NCI-H226 (cell line): ENCODE measurements around the gene TNNC2.
"Not testable (repeated sequence)": the region's sequence is repeated elsewhere in the genome, so short reads cannot be mapped to it uniquely, and the experiment has no call there.

Experiments used
- DNase-seq: peaks from one replicate; pipeline ENCODE4 v3.0.0-alpha.2; 2015

The TNNC2 gene

GRCh38 chr20:45818239-45818638, 8.9 kb downstream of the TNNC2 start:
- no peak for DNase-seq

- DNase-seq, result peak; percentile 45
Measured at GRCh38 chr20:45817376-45818194, 9.5 kb downstream of the TNNC2 start.

DNA sequence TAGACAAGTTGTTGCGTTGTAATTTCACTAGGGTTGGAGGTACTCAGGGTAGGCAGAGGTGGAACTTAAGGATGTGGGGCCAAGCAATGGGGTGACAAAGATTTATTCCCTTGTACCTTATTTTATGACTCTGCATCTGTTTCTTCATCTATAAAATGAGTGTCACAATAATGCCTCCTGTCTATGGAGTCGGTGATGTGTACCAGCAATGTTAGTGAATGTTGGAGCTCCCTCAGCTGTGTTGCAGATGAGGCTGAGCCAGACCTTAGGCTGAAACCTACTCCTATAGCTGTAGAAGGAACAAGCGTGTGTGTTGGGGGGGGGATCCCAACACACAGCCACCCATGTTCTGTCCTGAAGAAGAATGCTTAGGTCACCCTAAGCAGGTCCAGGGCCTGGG, 10.2 kb downstream of the TNNC2 start:
- DNase-seq, result no peak

GRCh38 chr20:45814314-45814713, 12.8 kb downstream of the TNNC2 start:
- DNase-seq, result no peak

- no peak for DNase-seq
Measured at GRCh38 chr20:45813489-45813888, 13.6 kb downstream of the TNNC2 start.

DNA sequence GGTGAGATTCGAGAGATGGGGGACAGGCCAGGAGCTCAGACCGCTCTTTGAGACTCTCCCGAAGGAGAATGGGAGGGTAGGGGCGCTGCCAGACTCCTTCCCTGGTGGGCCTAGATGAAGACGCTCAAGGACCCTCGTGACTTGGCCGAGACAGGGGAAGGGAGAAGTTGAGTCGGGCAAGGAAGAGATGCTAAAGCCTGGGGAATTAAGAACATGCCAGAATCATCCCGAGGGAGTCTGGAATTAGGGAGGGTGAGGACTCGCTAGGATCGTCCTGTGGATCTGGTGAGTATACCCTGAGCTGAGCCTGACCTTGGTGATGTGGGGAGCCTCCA, 14.1 kb downstream of the TNNC2 start:
- no peak for DNase-seq

- peak; percentile 100 for DNase-seq
Measured at GRCh38 chr20:45812157-45813005, 14.7 kb downstream of the TNNC2 start, which contains the start of gene UBE2C. UBE2C (plus strand) TSS chr20:45812644; CDS start chr20:45812696, 52 bp downstream.

- no peak for DNase-seq
Measured at GRCh38 chr20:45810191-45810970, 16.7 kb downstream of the TNNC2 start.

DNA sequence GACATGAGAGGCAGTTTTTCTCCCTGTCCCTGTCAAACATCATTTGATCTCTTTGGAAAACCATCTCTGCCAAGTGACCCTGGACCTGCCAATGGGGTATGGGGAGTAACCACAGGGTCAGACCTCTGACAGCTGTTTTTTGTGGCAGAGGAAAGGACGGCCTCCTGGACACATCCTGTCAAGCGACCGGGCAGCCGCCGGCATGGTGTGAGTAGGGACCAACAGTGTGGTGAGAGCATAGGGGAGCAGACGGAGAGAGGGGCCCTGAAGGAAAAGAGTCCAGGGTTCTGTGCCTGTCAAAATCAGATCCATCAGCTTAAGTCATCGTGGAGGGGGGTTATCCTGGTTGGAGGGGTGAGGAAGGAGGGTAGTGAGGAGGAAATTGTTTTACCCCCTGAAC, 25.3 kb downstream of the TNNC2 start:
- DNase-seq, result no peak

DNA sequence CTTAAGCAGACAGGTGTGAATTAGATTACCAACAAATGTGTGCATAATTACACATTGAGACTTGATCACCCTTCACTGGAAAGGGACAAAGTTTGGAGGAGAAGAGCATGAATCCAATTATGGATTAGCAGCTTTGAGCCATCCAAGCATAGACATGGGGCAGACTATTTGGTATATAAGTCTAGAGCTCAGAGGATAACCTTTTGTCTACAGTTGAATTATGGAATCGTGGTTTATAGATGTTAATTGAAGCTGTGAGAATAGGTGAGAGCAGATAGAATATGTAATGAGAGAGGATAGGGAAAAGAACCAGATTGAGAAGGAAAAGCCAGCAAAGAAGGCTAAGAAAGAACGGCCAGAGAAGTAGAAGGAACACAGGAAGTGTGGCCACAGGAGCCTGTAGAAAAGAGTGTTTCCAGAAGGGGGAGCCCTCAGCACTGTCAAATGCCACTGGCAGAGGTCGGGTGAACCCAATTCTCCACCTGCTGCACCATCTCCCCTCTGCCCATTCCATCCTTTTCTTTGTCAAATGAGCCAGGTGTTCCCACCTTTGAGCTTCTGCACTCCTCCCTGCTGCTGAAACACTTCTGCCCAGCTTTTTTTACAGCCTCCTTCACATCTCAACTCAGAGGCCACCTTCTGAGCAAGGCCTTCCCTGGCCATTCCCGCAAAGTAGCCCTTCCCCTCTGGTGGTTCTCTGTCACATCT, 28.0 kb downstream of the TNNC2 start:
- peak; percentile 36 for DNase-seq

- DNase-seq, result not testable (repeated sequence)
Measured at GRCh38 chr20:45797955-45798354, 29.2 kb downstream of the TNNC2 start.

DNA sequence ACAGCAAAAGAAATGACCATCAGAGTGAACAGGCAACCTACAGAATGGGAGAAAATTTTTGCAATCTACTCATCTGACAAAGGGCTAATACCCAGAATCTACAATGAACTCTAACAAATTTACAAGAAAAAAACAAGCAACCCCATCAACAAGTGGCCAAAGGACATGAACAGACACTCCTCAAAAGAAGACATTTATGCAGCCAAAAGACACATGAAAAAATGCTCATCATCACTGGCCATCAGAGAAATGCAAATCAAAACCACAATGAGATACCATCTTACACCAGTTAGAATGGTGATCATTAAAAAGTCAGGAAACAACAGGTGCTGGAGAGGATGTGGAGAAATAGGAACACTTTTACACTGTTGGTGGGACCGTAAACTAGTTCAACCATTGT, 29.6 kb downstream of the TNNC2 start:
- DNase-seq, result not testable (repeated sequence)

- DNase-seq, result no peak
Measured at GRCh38 chr20:45796337-45797065, 30.6 kb downstream of the TNNC2 start.

DNA sequence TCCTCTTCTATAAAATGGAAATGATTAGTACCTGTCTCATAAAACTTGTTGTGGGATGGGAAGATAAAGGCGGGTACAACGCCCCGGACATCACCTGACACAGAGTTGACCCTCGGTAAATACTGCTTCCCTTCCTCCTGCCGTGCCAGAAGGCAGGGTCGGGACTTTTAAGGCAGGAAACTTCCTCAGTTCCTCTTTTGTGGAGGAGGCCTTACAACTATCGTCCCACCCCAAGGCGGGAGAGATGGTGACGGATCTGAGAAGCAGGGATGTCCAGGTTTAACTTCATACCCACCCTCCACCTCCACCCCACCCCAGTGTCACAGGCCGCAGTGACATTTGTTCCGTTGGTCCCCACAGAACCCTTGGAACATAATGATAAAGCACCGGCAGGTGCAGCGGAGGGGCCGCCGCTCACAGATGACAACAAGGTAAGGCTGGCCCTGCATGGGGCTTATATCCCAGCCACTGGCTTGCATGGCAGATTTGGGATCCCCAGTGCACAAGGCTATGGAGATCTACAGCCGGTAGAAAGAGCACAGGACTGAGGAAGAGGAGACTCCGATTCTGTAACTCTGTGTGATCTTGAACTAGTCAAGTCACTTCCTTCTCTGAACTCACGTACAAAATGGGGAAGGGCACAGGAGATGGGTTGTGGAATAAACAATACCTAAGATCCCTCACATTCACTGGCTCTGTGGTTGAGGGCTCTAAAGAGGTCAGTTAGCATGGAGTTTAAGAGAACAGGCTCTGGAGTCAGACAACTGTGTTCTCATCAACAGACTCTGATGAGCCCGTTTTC, 34.6 kb downstream of the TNNC2 start:
- no peak for DNase-seq

GRCh38 chr20:45788351-45788750, 38.8 kb downstream of the TNNC2 start:
- DNase-seq, result no peak

- peak; percentile 9 for DNase-seq
Measured at GRCh38 chr20:45783656-45784294, 43.3 kb downstream of the TNNC2 start.

DNA sequence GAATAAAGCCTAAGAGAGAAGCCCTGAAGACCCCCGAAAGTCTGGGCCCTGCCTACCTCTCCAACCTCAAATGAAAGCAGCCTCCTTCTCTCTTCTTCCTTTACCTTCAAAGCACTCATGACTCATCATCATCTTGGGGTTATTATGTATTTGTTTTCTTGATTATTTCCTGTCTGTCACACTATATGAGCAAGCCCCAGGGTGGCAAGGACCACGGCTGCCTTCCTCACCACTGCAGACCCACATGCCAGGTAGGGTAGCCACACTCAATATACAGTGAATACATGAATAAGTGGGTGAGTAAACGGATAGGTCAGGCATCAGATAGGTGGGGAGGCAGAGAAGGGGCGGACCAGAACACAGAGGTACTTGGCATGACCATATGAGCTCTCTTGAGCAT, 44.2 kb downstream of the TNNC2 start:
- DNase-seq, result no peak

- peak; percentile 83 for DNase-seq
Measured at GRCh38 chr20:45781391-45781931, 45.7 kb downstream of the TNNC2 start.

- no peak for DNase-seq
Measured at GRCh38 chr20:45780159-45780558, 47.0 kb downstream of the TNNC2 start.
